MG63 (cell line): Measurements from ENCODE around the gene TBC1D7. TPM values are rescaled to one million over a fixed set of nuclear protein-coding genes. Genes with fewer than 3 reads are reported as not detected.

Experiments used
- DNase-seq: peaks from one replicate; pipeline ENCODE4 v3.0.0-alpha.2; 2020
- H3K27me3 ChIP-seq: fragments of 250-450 bp; sonication (Bioruptor Pico); 2 replicates; pipeline ENCODE4 v1.5.1; 2020; ENCODE audit warnings: mild to moderate bottlenecking, moderate library complexity
- H3K36me3 ChIP-seq: fragments of 250-450 bp; sonication (Bioruptor Pico); 2 replicates; pipeline ENCODE4 v1.5.1; 2020; ENCODE audit warnings: mild to moderate bottlenecking, moderate library complexity
- H3K4me3 ChIP-seq: fragments of 250-450 bp; sonication (Bioruptor Pico); 2 replicates; pipeline ENCODE4 v1.5.1; 2020; ENCODE audit warnings: mild to moderate bottlenecking, moderate library complexity
- H3K9me3 ChIP-seq: fragments of 250-450 bp; sonication (Bioruptor Pico); 2 replicates; pipeline ENCODE4 v1.5.1; 2020; ENCODE audit warnings: mild to moderate bottlenecking, moderate library complexity
- total RNA-seq: library from RNA; depleted of rRNA; stranded (reverse); fragments of >200 nt; shearing (Covaris generic); gene quantifications from 2 replicates; pipeline ENCODE4 v1.2.3, GENCODE V29; 2014; ENCODE audit warnings: low replicate concordance

TBC1D7 gene
- total RNA-seq, 1 experiment from 2014 or later, result 40.6 TPM

DNA sequence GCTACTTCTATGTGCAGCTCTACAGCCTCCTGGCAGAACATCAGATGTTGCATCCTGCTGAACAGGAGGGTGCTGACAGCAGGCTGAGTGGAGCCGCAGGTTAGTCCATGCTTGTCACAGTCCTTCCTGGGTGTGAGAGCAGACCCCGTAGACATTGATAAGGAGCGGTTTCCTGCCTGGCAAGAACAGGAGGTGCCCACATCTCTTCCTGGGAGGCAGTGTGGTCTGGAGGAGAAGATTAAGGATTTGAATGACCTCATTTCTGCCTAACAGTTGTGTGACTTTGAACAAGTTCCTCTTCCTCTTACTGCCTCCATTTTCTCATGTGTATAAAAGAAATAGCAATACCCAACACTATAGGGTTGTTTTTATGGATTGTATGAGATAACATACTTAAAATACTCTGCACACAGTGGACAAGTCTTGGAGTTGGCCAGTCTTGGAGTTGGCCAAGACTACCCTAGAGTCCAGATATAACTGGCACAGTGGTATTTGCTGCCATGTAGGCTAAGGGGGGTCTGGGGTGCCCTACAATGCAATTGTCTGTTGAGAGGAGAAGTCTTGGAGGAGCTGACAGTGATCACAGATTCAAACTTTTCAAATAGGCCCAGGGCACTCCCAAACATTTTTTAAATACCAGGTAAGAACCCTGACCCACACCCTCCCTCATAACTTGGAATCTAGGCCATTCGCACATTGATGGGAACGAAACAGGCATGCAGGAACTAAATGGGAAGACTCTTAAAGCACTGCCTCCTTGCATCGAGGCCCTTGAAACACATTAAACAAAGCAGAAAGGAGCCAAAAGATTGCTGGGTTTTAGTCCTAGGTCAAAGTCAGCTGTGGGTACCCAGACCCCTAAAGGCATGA lies 32.6 kb upstream of the TBC1D7 start:
- no peaks in the 10 kb centered on the region for H3K9me3 ChIP-seq
- H3K27me3 ChIP-seq, result no peaks in the 10 kb centered on the region
- no peak overlapping the region for H3K4me3 ChIP-seq
- DNase-seq, result no peak
- H3K36me3 ChIP-seq, result no peaks in the 10 kb centered on the region

DNA sequence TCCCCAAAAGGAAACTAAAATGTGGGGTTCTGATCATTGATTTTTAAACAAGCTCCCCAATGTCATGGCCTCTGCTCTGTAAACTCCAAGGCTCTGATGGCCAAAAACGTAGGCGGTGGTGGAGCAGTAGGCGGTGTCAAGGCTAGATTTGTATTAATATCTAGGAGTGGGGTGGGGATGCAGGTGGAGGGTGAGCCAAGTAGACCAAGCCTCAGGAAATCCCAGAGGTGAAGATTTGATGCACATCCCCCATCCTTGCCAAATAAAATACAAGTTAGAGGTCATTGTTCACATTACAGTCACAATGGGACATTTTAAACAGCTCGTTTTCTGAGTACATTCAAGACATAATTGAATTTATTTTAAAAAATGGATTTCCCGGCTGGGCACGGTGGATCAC lies 30.9 kb upstream of the TBC1D7 start:
- DNase-seq, result no peak
- no peaks in the 10 kb centered on the region for H3K36me3 ChIP-seq
- H3K9me3 ChIP-seq, result no peaks in the 10 kb centered on the region
- H3K4me3 ChIP-seq, result no peak overlapping the region
- no peaks in the 10 kb centered on the region for H3K27me3 ChIP-seq

DNA sequence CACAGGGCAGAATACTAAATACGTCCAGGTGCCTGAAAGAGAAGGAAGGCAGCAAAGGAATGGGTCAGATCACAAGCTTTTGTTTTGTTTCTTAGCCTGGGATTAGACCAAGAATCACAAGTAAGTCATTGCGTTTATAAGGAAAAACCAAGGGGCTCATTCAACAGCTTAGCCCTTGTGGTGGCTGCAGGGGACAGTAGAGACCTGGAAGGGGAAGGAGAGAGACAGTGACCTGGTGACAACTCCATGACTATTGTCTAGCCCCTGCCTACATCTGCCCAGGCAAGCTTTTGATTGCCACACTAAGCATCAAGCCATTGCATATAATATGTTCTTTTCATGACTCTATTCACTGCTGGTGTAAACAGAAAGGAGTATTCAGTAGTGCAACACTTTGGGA lies 30.2 kb upstream of the TBC1D7 start:
- H3K9me3 ChIP-seq, result no peaks in the 10 kb centered on the region
- H3K4me3 ChIP-seq, result no peak overlapping the region
- H3K36me3 ChIP-seq, result no peaks in the 10 kb centered on the region
- no peaks in the 10 kb centered on the region for H3K27me3 ChIP-seq
- DNase-seq, result no peak

DNA sequence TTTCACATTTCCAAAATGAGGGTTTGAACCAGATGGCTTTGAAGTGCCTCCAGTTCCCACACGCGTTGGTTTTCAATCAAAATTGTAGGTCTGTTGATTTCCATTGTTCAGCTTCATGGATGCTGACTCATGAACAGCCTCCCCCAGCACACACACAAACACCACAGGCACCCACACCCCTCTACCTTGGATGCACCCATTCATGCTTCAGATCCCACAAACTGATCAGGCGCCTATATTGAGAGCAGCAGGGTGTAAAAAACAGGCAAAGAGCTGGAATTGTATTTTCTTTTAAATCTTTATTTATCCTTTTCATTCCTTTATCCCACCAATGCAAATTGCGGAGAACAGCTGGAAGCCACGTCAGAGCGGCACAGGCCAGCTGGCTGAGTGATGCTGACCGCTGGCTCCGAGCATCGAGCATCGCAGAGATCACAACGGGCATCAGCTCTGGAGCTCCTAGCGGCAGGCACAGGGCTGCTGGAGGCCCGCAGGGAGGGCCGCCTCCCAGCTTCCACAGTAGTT lies 29.3 kb upstream of the TBC1D7 start:
- Histone ChIP-seq H3K27me3 (no peaks in the 10 kb centered on the region), H3K4me3 (no peak overlapping the region), H3K36me3 (no peaks in the 10 kb centered on the region), H3K9me3 (no peaks in the 10 kb centered on the region)
- peak; percentile 90 for DNase-seq

DNA sequence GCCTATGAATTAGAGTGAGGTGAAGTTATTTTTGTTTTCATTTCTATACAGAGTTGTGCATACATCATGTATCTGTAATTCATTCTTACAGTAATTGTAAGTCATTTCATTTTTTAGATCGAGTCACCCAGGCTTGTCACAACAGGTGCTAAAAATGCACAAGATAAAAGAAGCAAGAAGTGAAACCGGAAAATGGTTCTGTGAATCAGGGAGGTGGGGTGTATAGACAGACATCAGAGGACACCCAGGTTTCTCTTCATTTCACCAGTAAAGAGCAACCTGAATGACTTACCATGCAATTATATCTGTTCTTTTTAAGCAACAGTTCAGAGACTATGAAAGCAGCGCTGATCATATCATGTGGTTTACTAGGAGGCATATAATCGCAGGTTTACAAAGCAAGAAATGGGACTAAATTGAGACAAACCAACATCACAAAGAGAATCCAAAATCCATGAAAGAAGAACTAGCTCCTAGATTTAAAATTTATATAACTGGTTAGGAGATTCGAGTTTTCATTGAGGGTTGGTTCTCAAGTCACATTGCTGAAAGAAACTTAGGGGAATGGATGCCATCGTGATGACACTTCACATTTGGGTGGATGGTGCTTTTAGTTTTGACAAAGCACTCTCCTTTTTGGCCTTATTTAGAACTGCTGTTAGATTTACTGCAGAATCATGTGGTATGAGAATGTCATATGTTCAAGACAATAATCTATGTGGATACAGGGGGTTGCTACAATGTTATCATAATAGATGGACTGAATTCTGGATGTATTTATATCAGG lies 27.9 kb upstream of the TBC1D7 start:
- H3K9me3 ChIP-seq, result peaks cover 4% of the 10 kb centered on the region; the same call in 1 of the 2 replicates
- H3K4me3 ChIP-seq, result no peak overlapping the region
- no peak for DNase-seq
- H3K36me3 ChIP-seq, result no peaks in the 10 kb centered on the region
- H3K27me3 ChIP-seq, result no peaks in the 10 kb centered on the region

GRCh38 chr6:13355043-13355945 lies 27.0 kb upstream of the TBC1D7 start:
- H3K9me3 ChIP-seq, result peaks cover 4% of the 10 kb centered on the region; the same call in 1 of the 2 replicates
- peak; percentile 91 for DNase-seq
- no peaks in the 10 kb centered on the region for H3K36me3 ChIP-seq
- H3K4me3 ChIP-seq, result no peak overlapping the region
- no peaks in the 10 kb centered on the region for H3K27me3 ChIP-seq

DNA sequence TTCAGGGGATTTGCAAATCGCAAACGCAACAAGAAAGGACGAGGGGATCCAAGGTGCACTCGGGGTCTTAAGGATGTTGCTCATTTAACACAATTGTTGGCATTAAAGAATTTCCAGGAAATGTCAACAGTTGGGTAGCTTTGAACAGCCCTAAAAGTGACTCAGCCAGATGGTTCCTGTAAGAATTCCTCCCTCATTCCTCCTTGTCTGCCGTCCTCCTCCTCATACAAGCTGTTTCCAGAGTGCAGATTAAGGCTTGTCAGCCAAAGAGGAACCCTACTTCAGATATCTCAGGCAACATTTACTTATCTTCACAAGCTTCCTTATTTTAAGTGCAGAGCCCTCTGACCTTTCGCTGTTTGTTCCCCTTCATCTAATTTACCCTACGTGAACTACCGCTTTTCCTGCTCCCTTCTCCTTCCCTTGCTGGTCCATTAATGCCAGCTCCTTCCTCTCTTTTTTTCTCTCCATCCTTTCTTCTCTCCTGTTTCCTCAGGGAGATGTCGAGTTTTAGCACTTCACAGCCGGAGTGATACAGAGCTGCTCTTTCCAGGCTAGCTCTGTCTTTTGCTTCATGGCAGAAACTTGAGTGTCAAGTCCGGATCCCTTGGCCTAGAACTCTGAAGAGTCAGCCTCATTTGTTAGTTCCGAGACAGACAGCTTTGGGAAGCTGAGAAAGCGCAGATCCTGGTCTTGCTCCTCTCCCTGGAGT lies 26.1 kb upstream of the TBC1D7 start:
- Histone ChIP-seq H3K27me3 (no peaks in the 10 kb centered on the region), H3K9me3 (peaks cover 4% of the 10 kb centered on the region; the same call in 1 of the 2 replicates), H3K4me3 (no peak overlapping the region), H3K36me3 (no peaks in the 10 kb centered on the region)
- peak; percentile 40 for DNase-seq

GRCh38 chr6:13352165-13352564 lies 23.8 kb upstream of the TBC1D7 start:
- Histone ChIP-seq H3K27me3 (no peaks in the 10 kb centered on the region), H3K9me3 (peaks cover 4% of the 10 kb centered on the region; the same call in 1 of the 2 replicates), H3K36me3 (no peaks in the 10 kb centered on the region), H3K4me3 (no peak overlapping the region)
- DNase-seq, result no peak

DNA sequence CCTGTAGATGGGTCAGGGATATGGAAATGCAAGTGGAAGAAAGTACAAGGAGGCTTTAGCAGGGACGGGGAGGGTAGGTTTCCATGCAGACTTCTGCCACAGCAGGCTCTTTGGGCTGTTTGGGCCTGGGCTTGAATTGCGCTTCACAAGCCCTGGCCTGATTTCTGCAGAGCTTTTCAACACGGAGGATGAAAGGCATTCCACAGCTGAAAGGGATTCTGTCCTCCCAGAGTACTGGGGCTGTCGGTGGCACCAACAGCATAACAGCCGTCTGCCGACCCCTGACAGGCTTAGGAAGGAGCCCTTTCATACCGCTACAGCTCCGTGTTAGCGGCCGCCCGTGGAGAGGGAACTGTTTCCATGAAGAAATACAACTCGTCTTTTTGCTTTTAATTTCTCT lies 22.9 kb upstream of the TBC1D7 start:
- DNase-seq, result no peak
- Histone ChIP-seq H3K36me3 (no peaks in the 10 kb centered on the region), H3K4me3 (no peak overlapping the region), H3K27me3 (no peaks in the 10 kb centered on the region), H3K9me3 (peaks cover 4% of the 10 kb centered on the region; the same call in 1 of the 2 replicates)

GRCh38 chr6:13349811-13350506 lies 21.6 kb upstream of the TBC1D7 start:
- Histone ChIP-seq H3K9me3 (peaks cover 4% of the 10 kb centered on the region; the same call in 1 of the 2 replicates), H3K4me3 (no peak overlapping the region), H3K36me3 (no peaks in the 10 kb centered on the region), H3K27me3 (no peaks in the 10 kb centered on the region)
- no peak for DNase-seq

GRCh38 chr6:13348334-13349113 lies 20.2 kb upstream of the TBC1D7 start:
- Histone ChIP-seq H3K36me3 (no peaks in the 10 kb centered on the region), H3K4me3 (no peak overlapping the region), H3K9me3 (peaks cover 4% of the 10 kb centered on the region; the same call in 1 of the 2 replicates), H3K27me3 (no peaks in the 10 kb centered on the region)
- no peak for DNase-seq

GRCh38 chr6:13346245-13346644 lies 17.9 kb upstream of the TBC1D7 start:
- no peak overlapping the region for H3K4me3 ChIP-seq
- H3K27me3 ChIP-seq, result no peaks in the 10 kb centered on the region
- peaks cover 4% of the 10 kb centered on the region; the same call in 1 of the 2 replicates for H3K9me3 ChIP-seq
- DNase-seq, result no peak
- H3K36me3 ChIP-seq, result no peaks in the 10 kb centered on the region

DNA sequence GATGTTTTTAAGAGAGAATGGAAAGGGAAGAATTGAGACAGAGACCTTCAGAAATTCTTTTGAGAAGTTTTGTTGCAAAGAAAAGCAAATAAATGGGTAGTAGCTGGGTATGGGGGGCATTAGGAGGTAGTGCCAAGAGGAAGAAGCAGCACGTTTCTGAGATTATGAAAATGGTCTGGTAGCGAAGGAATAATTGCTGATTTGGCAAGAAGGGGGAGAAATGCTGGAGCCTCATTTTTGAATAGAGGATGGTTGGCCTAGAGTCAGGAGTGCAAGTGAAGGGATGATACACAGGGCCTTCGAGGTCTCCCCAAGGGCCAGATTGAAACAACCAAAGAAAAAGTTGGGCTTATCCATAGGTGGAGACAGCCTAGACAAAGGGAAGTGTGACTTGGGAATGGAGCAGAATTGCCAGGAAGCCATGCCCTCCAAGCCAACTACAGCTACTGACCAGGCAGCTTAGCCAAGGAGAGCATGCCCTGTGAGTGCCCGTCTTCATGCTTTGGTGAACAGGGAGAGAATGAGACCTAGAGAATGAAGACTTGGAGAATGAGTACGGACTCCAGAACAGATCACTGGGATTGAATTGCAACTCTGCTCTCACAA lies 14.2 kb upstream of the TBC1D7 start:
- Histone ChIP-seq H3K4me3 (no peak overlapping the region), H3K9me3 (peaks cover 4% of the 10 kb centered on the region; the same call in 1 of the 2 replicates), H3K27me3 (no peaks in the 10 kb centered on the region), H3K36me3 (no peaks in the 10 kb centered on the region)
- DNase-seq, result no peak
